ENCODE data around the gene DYRK1A.

The DYRK1A gene

GRCh38 chr21:37338671-37339551 lies 27.7 kb upstream of the DYRK1A start:
- Histone ChIP-seq H3K4me3 (no peak overlapping the region), H3K4me1 (peaks cover 0 to 21% (median 8%) of the 10 kb centered on the region in 10 experiments; a peak in 11 of 20 replicates), H4K20me1 (no peaks in the 10 kb centered on the region), H3K4me2 (peak overlapping the region in 5 of 11 experiments; percentile 31 to 62 (median 60); a peak in 11 of 22 replicates), H3K9me3 (replicated peaks in 1 of 11) (peaks cover 24 to 38% (median 25%) of the 10 kb centered on the region in 11 experiments), H3K27me3 (no peaks in the 10 kb centered on the region), H3K36me3 (no peaks in the 10 kb centered on the region), H3K9ac (peak overlapping the region in 1 of 11 experiments; percentile 28; a peak in 2 of 22 replicates), H3K27ac (peak overlapping the region in 3 of 11 experiments; percentile 11 to 36 (median 30); a peak in 5 of 22 replicates)
- no peak for TF ChIP-seq Cebpa-rat (IDR thresholded peaks at IDR 0.05)

DNA sequence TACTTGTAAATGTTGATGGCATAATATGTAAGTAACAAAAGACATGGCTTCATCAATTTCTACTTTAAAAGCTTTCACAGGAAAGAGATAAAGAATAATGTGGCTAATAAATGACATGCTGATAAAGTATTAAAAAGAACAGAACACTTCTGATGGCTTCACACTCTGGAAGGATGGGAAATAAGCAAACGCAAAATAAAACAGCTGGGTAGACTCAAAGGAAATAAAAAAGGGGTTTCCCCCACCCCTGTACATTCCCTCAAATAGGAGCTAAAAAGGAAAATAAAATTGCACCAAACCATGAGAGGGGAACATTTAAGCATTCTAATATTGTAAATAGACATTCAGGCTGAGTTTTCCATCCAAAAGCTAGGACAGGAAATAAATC lies 27.0 kb upstream of the DYRK1A start:
- Histone ChIP-seq H3K4me1 (peaks cover 4 to 21% (median 10%) of the 10 kb centered on the region in 10 experiments), H3K36me3 (no peaks in the 10 kb centered on the region), H3K9me3 (replicated peaks in 1 of 11) (peaks cover 25 to 44% (median 28%) of the 10 kb centered on the region in 11 experiments), H4K20me1 (no peaks in the 10 kb centered on the region), H3K27me3 (no peaks in the 10 kb centered on the region), H3K4me3 (no peak overlapping the region), H3K27ac (peak overlapping the region in 1 of 11 experiments; percentile 36; a peak in 2 of 22 replicates), H3K4me2 (peak overlapping the region in 2 of 11 experiments; percentile 48 to 62; a peak in 6 of 22 replicates), H3K9ac (no peak overlapping the region)
- TF ChIP-seq Cebpa-rat (IDR thresholded peaks at IDR 0.05), result no peak

- peaks cover 25 to 44% (median 28%) of the 10 kb centered on the region in 11 experiments for H3K9me3 ChIP-seq (replicated peaks in 1 of 11)
- no peaks in the 10 kb centered on the region for H3K36me3 ChIP-seq
- peaks cover 10 to 21% (median 15%) of the 10 kb centered on the region in 10 experiments for H3K4me1 ChIP-seq
- H3K4me3 ChIP-seq, result no peak overlapping the region
- TF ChIP-seq Cebpa-rat (IDR thresholded peaks at IDR 0.05), result no peak
- no peaks in the 10 kb centered on the region for H3K27me3 ChIP-seq
- no peaks in the 10 kb centered on the region for H4K20me1 ChIP-seq
- no peak overlapping the region for H3K27ac ChIP-seq
- no peak overlapping the region for H3K4me2 ChIP-seq
- H3K9ac ChIP-seq, result no peak overlapping the region
These were observed 25.2 kb upstream of the DYRK1A start for GRCh38 chr21:37341254-37341960.

DNA sequence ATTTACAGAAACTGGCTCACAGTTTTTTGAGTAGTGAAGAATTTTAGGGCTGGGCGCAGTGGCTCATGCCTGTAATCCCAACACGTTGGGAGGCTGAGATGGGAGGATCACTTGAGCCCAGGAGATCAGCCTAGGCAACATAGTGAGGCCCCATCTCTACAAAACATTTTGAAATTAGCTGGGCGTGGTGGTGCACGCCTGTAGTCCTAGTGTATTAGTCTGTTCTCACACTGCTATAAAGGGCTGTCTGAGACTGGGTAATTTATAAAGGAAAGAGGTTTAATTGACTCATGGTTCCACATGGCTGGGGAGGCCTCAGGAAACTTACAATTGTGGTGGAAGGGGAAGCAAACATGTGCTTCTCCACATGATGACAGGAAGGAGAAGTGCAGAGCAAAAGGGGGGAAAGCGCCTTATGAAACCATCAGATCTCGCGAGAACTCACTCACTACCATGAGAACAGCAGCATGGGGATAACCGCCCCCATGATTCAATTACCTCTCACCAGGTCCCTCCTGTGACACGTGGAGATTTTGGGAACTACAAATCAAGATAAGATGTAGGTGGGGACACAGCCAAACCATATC lies 24.4 kb upstream of the DYRK1A start:
- Histone ChIP-seq H3K36me3 (no peaks in the 10 kb centered on the region), H3K27ac (no peak overlapping the region), H3K4me1 (peaks cover 10 to 21% (median 15%) of the 10 kb centered on the region in 10 experiments), H3K27me3 (no peaks in the 10 kb centered on the region), H3K4me3 (no peak overlapping the region), H3K4me2 (no peak overlapping the region), H3K9me3 (replicated peaks in 1 of 11) (peaks cover 25 to 43% (median 28%) of the 10 kb centered on the region in 11 experiments), H3K9ac (no peak overlapping the region), H4K20me1 (no peaks in the 10 kb centered on the region)
- TF ChIP-seq Cebpa-rat (IDR thresholded peaks at IDR 0.05), result no peak

GRCh38 chr21:37346841-37347430 lies 19.6 kb upstream of the DYRK1A start:
- no peak for TF ChIP-seq Cebpa-rat (IDR thresholded peaks at IDR 0.05)
- H3K4me2 ChIP-seq, result no peak overlapping the region

DNA sequence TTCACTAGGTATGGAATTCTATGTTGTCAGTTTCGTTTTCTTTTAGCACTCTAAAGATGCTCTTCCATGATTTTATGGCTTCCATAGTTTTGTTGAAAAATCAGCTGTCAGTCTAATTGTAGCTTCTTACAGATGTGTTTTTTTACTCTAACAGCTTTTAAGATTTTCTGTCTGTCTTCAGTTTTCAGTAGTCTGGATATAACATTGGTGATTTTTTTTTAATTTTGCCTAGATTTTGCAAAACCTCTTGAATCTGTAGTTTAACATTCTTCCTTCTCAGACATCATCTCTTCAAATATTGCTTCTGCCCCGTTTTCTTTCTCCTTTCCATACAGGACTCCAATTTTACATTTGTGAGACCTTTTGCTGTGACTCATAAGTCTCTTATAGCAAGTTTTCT lies 17.9 kb upstream of the DYRK1A start:
- Histone ChIP-seq H4K20me1 (no peaks in the 10 kb centered on the region), H3K4me1 (peaks cover 0 to 14% (median 8%) of the 10 kb centered on the region in 10 experiments; a peak in 11 of 20 replicates), H3K27me3 (no peaks in the 10 kb centered on the region), H3K36me3 (peaks cover 0 to 3% (median 0%) of the 10 kb centered on the region in 11 experiments; a peak in 1 of 22 replicates), H3K9ac (no peak overlapping the region), H3K4me2 (no peak overlapping the region), H3K4me3 (no peak overlapping the region), H3K9me3 (replicated peaks in 1 of 11) (peaks cover 39 to 53% (median 47%) of the 10 kb centered on the region in 11 experiments), H3K27ac (no peak overlapping the region)
- TF ChIP-seq Cebpa-rat (IDR thresholded peaks at IDR 0.05), result no peak

More at GRCh38 chr21:37346841-37347430, 19.6 kb upstream of the DYRK1A start:
- Histone ChIP-seq H3K4me1 (peaks cover 0 to 14% (median 8%) of the 10 kb centered on the region in 10 experiments; a peak in 11 of 20 replicates), H3K27me3 (no peaks in the 10 kb centered on the region), H3K9ac (no peak overlapping the region), H3K36me3 (peaks cover 0 to 3% (median 0%) of the 10 kb centered on the region in 11 experiments; a peak in 1 of 22 replicates), H3K4me3 (no peak overlapping the region), H3K27ac (no peak overlapping the region), H3K9me3 (replicated peaks in 1 of 11) (peaks cover 56 to 66% (median 63%) of the 10 kb centered on the region in 11 experiments), H4K20me1 (no peaks in the 10 kb centered on the region)

DNA sequence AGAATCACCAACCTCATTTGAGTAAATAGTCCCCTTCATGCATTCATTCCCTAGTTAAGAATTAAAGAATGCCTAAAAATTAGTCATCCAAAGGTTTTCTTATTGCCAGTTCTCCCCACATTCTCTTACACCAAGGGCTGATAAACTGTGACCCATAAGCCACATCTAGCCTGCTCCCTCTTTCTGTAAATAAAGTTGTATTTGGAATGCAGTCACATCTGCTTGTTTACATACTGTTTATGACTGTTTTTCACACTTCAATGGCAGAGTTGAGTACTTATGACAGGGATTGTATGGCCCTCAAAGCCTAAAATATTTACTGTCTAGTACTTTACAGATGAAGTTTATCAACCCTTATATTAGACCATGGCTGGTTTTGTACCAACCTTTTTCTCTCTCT lies 16.1 kb upstream of the DYRK1A start:
- H3K27me3 ChIP-seq, result no peaks in the 10 kb centered on the region
- H3K4me1 ChIP-seq, result no peaks in the 10 kb centered on the region
- no peaks in the 10 kb centered on the region for H4K20me1 ChIP-seq
- peaks cover 0 to 3% (median 0%) of the 10 kb centered on the region in 11 experiments; a peak in 1 of 22 replicates for H3K36me3 ChIP-seq
- no peak overlapping the region for H3K27ac ChIP-seq
- TF ChIP-seq Cebpa-rat (IDR thresholded peaks at IDR 0.05), result no peak
- H3K4me3 ChIP-seq, result no peak overlapping the region
- H3K4me2 ChIP-seq, result no peak overlapping the region
- no peak overlapping the region for H3K9ac ChIP-seq
- H3K9me3 ChIP-seq (replicated peaks in 1 of 11), result peaks cover 36 to 43% (median 41%) of the 10 kb centered on the region in 11 experiments

- Histone ChIP-seq H3K4me3 (no peak overlapping the region), H3K9ac (no peak overlapping the region), H3K4me1 (peaks cover 9 to 25% (median 20%) of the 10 kb centered on the region in 10 experiments; a peak in 19 of 20 replicates), H3K9me3 (replicated peaks in 1 of 11) (peaks cover 0 to 18% (median 5%) of the 10 kb centered on the region in 11 experiments; a peak in 12 of 22 replicates), H3K4me2 (no peak overlapping the region), H3K36me3 (no peaks in the 10 kb centered on the region), H3K27me3 (no peaks in the 10 kb centered on the region), H3K27ac (no peak overlapping the region), H4K20me1 (no peaks in the 10 kb centered on the region)
- no peak for TF ChIP-seq Cebpa-rat (IDR thresholded peaks at IDR 0.05)
These were observed 9.9 kb upstream of the DYRK1A start for GRCh38 chr21:37356706-37357105.
